ENCODE data around the gene MDGA2.

DNA sequence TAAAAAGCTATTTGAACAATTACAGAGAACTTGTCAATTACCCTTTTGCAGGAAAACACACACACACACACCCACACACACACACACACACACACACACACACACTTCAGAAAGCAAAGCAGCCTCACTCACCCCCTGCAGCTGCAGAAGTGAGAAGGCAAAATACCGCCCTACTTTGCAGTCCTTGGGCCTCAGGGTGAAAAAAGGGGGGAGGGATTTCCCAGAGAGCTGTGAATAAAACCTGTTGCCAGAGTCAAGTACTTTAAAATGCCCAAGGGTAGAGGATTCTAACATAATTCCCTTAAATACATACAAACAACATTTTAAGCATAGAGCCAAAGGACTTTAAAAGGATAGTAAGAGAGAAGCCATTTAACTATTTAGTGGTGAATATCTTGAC is 285.9 kb downstream of the MDGA2 start:
- TF ChIP-seq EP300 (IDR thresholded peaks at IDR 0.05), result no peak
- TF ChIP-seq, protein P1, sequence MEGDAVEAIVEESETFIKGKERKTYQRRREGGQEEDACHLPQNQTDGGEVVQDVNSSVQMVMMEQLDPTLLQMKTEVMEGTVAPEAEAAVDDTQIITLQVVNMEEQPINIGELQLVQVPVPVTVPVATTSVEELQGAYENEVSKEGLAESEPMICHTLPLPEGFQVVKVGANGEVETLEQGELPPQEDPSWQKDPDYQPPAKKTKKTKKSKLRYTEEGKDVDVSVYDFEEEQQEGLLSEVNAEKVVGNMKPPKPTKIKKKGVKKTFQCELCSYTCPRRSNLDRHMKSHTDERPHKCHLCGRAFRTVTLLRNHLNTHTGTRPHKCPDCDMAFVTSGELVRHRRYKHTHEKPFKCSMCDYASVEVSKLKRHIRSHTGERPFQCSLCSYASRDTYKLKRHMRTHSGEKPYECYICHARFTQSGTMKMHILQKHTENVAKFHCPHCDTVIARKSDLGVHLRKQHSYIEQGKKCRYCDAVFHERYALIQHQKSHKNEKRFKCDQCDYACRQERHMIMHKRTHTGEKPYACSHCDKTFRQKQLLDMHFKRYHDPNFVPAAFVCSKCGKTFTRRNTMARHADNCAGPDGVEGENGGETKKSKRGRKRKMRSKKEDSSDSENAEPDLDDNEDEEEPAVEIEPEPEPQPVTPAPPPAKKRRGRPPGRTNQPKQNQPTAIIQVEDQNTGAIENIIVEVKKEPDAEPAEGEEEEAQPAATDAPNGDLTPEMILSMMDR (IDR thresholded peaks at IDR 0.05), result no peak

Measured in stomach (tissue), 4 donors.